ENCODE data around the gene BANK1. TPM values are rescaled to one million over a fixed set of nuclear protein-coding genes. Genes with fewer than 3 reads are reported as not detected.

The BANK1 gene
- total RNA-seq, 2 donors from 2014 or later, result 0.17 to 0.50 TPM

GRCh38 chr4:102094481-102094880, 304.0 kb downstream of the BANK1 start:
- no peaks in the 10 kb centered on the region for H3K4me1 Mint-ChIP-seq
- peaks cover 13% of the 10 kb centered on the region for H3K27me3 Mint-ChIP-seq
- no peaks in the 10 kb centered on the region for H3K9me3 Mint-ChIP-seq
- H3K27ac Mint-ChIP-seq, result no peak overlapping the region
- ATAC-seq (replicated peaks), result no peak
- no peaks in the 10 kb centered on the region for H3K36me3 Mint-ChIP-seq (ENCODE audit: low read depth)
- H3K4me3 Mint-ChIP-seq, result no peak overlapping the region

DNA sequence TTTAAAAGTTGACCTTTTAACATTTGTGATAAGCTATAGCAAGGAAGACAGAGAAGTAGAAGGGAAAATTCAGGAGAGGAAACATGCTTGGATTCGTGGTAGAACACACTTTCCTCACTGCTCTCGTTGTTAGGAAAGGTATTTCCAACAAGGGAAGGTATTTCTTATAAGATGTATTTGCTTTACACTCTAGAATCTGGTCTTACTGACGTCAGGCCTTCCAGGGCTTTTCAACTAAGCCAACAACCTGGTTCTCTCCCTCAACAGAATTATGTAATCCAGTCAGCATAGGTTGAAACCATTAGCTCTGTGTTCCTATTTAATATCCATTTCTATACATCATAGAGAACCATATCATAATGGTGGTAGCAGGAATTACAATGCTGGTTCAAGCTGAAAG, 312.8 kb downstream of the BANK1 start:
- H3K9me3 Mint-ChIP-seq, result peaks cover 24% of the 10 kb centered on the region
- no peaks in the 10 kb centered on the region for H3K36me3 Mint-ChIP-seq (ENCODE audit: low read depth)
- no peak for ATAC-seq (replicated peaks)
- H3K27me3 Mint-ChIP-seq, result no peaks in the 10 kb centered on the region
- no peak overlapping the region for H3K4me3 Mint-ChIP-seq
- H3K27ac Mint-ChIP-seq, result no peak overlapping the region
- H3K4me1 Mint-ChIP-seq, result no peaks in the 10 kb centered on the region

GRCh38 chr4:102104278-102104677, 313.7 kb downstream of the BANK1 start:
- Mint-ChIP-seq H3K36me3 (ENCODE audit: low read depth) (no peaks in the 10 kb centered on the region), H3K4me3 (no peak overlapping the region), H3K27me3 (peaks cover 4% of the 10 kb centered on the region), H3K4me1 (no peaks in the 10 kb centered on the region), H3K9me3 (peaks cover 25% of the 10 kb centered on the region), H3K27ac (no peak overlapping the region)
- no peak for ATAC-seq (replicated peaks)

DNA sequence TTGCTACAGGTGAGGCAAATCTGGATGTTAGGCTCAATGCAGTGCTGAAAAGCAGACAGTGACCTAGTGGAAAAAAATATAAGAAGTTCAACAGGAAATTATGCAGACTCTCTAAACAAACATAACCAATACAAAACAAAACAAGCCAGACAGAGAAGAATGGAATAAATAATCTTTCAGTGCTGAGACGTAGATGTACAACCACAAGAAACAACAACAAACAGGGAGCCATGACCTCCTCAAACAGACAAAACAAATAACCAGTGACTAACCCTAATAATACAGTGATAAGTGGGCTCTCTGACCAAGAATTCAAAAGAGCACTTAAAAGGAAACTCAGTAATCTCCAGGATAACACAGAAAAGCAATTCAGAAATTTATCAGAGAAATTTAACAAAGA, 315.5 kb downstream of the BANK1 start:
- no peaks in the 10 kb centered on the region for H3K36me3 Mint-ChIP-seq (ENCODE audit: low read depth)
- H3K27me3 Mint-ChIP-seq, result peaks cover 4% of the 10 kb centered on the region
- no peak for ATAC-seq (replicated peaks)
- no peak overlapping the region for H3K27ac Mint-ChIP-seq
- H3K4me3 Mint-ChIP-seq, result no peak overlapping the region
- H3K9me3 Mint-ChIP-seq, result peaks cover 25% of the 10 kb centered on the region
- H3K4me1 Mint-ChIP-seq, result no peaks in the 10 kb centered on the region

- Mint-ChIP-seq H3K4me3 (no peak overlapping the region), H3K27ac (no peak overlapping the region), H3K4me1 (no peaks in the 10 kb centered on the region), H3K9me3 (peaks cover 4% of the 10 kb centered on the region), H3K27me3 (no peaks in the 10 kb centered on the region), H3K36me3 (ENCODE audit: low read depth) (no peaks in the 10 kb centered on the region)
- no peak for ATAC-seq (replicated peaks)
These were observed 323.6 kb downstream of the BANK1 start for GRCh38 chr4:102114118-102114630.

- no peak for ATAC-seq (replicated peaks)
- H3K36me3 Mint-ChIP-seq (ENCODE audit: low read depth), result no peaks in the 10 kb centered on the region
- no peaks in the 10 kb centered on the region for H3K4me1 Mint-ChIP-seq
- no peak overlapping the region for H3K4me3 Mint-ChIP-seq
- peaks cover 9% of the 10 kb centered on the region for H3K9me3 Mint-ChIP-seq
- no peak overlapping the region for H3K27ac Mint-ChIP-seq
- peaks cover 5% of the 10 kb centered on the region for H3K27me3 Mint-ChIP-seq
These were observed 325.6 kb downstream of the BANK1 start for GRCh38 chr4:102116121-102116520.

DNA sequence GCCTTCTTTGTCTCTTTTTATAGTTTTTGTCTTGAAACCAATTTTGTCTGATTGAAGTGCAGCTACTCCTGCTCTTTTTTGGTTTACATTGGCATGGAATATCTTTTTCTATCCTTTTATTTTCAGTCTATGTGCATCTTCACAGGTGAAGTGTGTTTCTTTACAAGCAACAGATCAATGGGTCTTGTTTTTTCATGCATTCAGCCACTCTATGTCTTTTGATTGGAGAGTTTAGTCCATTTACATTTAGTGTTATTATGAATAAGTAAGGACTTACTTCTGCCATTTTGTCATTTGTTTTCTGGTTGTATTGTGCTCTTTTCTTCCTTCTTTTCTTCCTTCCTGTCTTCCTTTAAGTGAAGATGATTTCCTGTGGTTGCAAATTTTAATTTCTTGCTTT, 330.3 kb downstream of the BANK1 start:
- no peaks in the 10 kb centered on the region for H3K36me3 Mint-ChIP-seq (ENCODE audit: low read depth)
- no peak overlapping the region for H3K27ac Mint-ChIP-seq
- ATAC-seq (replicated peaks), result no peak
- no peak overlapping the region for H3K4me3 Mint-ChIP-seq
- peaks cover 14% of the 10 kb centered on the region for H3K27me3 Mint-ChIP-seq
- no peaks in the 10 kb centered on the region for H3K4me1 Mint-ChIP-seq
- H3K9me3 Mint-ChIP-seq, result peaks cover 17% of the 10 kb centered on the region

Measured in activated T-helper 17 cell treated with anti-CD3 and anti-CD28 coated beads, Interleukin-2, amount 50 U/mL, for 72 hours (primary cell).